A172 (cell line): ENCODE data around the gene CC2D1A. TPM values are rescaled to one million over a fixed set of nuclear protein-coding genes. Genes with fewer than 3 reads are reported as not detected.

Experiments used
- DNase-seq: peaks from one replicate; pipeline ENCODE4 v3.0.0-alpha.2; 2015; ENCODE audit warnings: low spot score
- total RNA-seq: library from RNA; depleted of rRNA; stranded (reverse); fragments of >200 nt; shearing (Covaris generic); gene quantifications from 2 replicates; pipeline ENCODE4 v1.2.3, GENCODE V29; 2014; rRNA removed

The CC2D1A gene
- total RNA-seq, 1 experiment from 2014 or later, result 30.8 TPM

DNA sequence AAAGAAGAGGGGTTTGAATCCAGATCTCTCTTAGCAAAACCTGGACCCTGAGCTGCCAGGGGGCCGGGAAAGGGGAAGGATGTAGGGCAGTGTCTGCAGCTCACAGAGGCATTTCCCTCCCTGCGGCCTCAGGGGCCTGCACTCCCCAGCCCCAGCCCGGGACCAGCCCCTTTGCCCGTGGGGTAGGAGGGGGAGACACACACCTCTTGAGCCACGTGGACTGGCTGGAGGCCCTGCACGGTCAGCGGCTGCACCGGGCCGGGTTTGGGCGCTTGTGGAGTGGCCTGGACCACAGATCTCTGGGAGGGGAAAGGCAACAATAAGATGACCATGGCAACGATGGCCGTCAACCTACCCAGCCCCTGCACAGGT, 73.2 kb downstream of the CC2D1A start:
- no peak for DNase-seq

DNA sequence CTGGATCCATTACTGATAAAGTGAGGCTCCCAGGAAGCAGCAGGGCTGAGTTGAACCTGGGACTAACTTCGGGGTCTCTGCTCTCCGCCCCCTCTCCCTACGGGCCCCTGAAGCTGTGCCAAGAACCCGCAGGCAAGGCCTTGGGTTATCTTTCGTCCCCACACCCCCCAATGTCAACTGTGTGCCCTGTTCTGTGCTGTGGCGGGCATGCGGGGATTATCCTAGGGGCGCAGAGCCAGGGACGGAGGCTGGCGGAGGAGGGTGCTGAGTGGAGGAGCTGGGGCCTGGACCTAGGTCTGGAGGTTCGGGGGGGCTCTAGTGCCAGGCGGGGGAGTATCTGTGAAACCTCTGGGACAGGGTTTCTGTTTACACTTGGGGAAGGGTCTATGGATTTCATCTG, 73.7 kb downstream of the CC2D1A start:
- DNase-seq, result no peak

- DNase-seq, result no peak
These were observed 74.3 kb downstream of the CC2D1A start for GRCh38 chr19:13980340-13980739.

Other genes starting within 250 kb of the CC2D1A start
- 19.2 and 26.9 TPM in 2 replicates for gene MRI1, start 141.7 kb upstream of the CC2D1A start, total RNA-seq
- 222 and 261 TPM in 2 replicates for gene C19orf53, start 131.7 kb upstream of the CC2D1A start, total RNA-seq
- 4.5 and 6.8 TPM in 2 replicates for gene ZSWIM4, start 110.8 kb upstream of the CC2D1A start, total RNA-seq
- not detected in 2 replicates for gene NANOS3, start 29.1 kb upstream of the CC2D1A start, total RNA-seq
- 0.48 and 3.0 TPM in 2 replicates for gene BRME1, start 84 bp upstream of the CC2D1A start, total RNA-seq
- gene PODNL1, start 32.2 kb downstream of the CC2D1A start, total RNA-seq, result 1.1 and 2.7 TPM in 2 replicates
- 41.3 and 41.6 TPM in 2 replicates for gene DCAF15, start 46.3 kb downstream of the CC2D1A start, total RNA-seq
- 1.7 and 2.2 TPM in 2 replicates for gene RFX1, start 100.1 kb downstream of the CC2D1A start, total RNA-seq
- not detected in 2 replicates for gene RLN3, start 121.9 kb downstream of the CC2D1A start, total RNA-seq
- 11.9 and 14.0 TPM in 2 replicates for gene IL27RA, start 125.6 kb downstream of the CC2D1A start, total RNA-seq
- gene PALM3, start 155.9 kb downstream of the CC2D1A start, total RNA-seq, result 3.0 and 6.2 TPM in 2 replicates
- 0.43 and 2.5 TPM in 2 replicates for gene MISP3, start 166.6 kb downstream of the CC2D1A start, total RNA-seq
- gene C19orf67, start 179.6 kb downstream of the CC2D1A start, total RNA-seq, result not detected in 2 replicates
- 25.2 and 36.0 TPM in 2 replicates for gene SAMD1, start 184.6 kb downstream of the CC2D1A start, total RNA-seq
- gene PRKACA, start 211.6 kb downstream of the CC2D1A start, total RNA-seq, result 43.1 and 72.6 TPM in 2 replicates
- 54.9 and 78.9 TPM in 2 replicates for gene ASF1B, start 230.4 kb downstream of the CC2D1A start, total RNA-seq